Smooth muscle cell of the brain vasculature (primary cell): Measurements from ENCODE around the gene FAM53C.

ENCODE experiments used
- DNase-seq: peaks from one replicate; pipeline ENCODE4 v3.0.0-alpha.2; 2012; ENCODE audit warnings: low read depth, low spot score

Gene FAM53C

DNA sequence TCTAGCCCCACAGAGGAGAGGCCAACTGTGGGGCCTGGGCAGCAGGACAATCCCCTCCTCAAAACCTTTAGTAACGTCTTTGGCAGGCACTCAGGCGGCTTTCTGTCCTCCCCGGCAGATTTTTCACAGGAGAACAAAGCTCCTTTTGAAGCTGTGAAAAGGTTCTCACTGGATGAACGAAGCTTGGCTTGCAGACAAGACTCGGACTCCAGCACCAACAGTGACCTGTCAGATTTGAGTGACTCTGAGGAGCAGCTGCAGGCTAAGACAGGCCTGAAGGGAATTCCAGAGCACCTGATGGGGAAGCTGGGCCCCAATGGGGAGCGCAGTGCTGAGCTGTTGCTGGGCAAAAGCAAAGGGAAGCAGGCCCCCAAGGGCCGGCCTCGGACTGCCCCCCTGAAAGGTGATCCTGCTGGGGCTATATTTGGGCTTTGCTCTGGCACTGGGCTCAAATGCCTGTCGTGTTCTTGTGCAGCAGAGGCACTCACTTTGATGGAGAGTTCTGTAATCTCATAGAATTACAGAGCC, 53.9 kb downstream of the FAM53C start:
- no peak for DNase-seq
